ENCODE measurements around the gene TTPAL.

- TF ChIP-seq, protein P1, sequence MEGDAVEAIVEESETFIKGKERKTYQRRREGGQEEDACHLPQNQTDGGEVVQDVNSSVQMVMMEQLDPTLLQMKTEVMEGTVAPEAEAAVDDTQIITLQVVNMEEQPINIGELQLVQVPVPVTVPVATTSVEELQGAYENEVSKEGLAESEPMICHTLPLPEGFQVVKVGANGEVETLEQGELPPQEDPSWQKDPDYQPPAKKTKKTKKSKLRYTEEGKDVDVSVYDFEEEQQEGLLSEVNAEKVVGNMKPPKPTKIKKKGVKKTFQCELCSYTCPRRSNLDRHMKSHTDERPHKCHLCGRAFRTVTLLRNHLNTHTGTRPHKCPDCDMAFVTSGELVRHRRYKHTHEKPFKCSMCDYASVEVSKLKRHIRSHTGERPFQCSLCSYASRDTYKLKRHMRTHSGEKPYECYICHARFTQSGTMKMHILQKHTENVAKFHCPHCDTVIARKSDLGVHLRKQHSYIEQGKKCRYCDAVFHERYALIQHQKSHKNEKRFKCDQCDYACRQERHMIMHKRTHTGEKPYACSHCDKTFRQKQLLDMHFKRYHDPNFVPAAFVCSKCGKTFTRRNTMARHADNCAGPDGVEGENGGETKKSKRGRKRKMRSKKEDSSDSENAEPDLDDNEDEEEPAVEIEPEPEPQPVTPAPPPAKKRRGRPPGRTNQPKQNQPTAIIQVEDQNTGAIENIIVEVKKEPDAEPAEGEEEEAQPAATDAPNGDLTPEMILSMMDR (conservative IDR thresholded peaks at IDR 0.05; ENCODE audit: low read depth, low read length), result peak; percentile 41; the same call in 1 of the 2 replicates
- no peak for TF ChIP-seq EZH2 (IDR thresholded peaks at IDR 0.05; ENCODE audit: low read length, unreplicated experiment)
Measured at GRCh38 chr20:44475694-44476560, at the start of gene TTPAL.
